Right ventricle myocardium superior (tissue), 1 donor: Measurements from ENCODE around the gene MKRN3. TPM values are rescaled to one million over a fixed set of nuclear protein-coding genes. Genes with fewer than 3 reads are reported as not detected.
"Not testable (repeated sequence)": the region's sequence is repeated elsewhere in the genome, so short reads cannot be mapped to it uniquely, and the experiment has no call there.

Experiments
- ATAC-seq: fragments of 200-7000 bp; cut with Tn5 transposase; one replicate; pipeline ENCODE4 v1.9.1; 2020; ENCODE audit warnings: mild to moderate bottlenecking; ENCODE audit not compliant: poor library complexity
- DNase-seq: peaks from one replicate; pipeline ENCODE4 v3.0.0-alpha.2; 2020
- intact Hi-C: fragments of 100-400 bp; cut with DNase I; formaldehyde crosslinking; loops from one replicate; pipeline ENCODE4 v1.11.2; 2022
- microRNA-seq: library from miRNA; unstranded; fragments of <30 nt; microRNA quantifications from one replicate; pipeline ENCODE4 v1.2.0, GENCODE V29; 2020
- total RNA-seq: library from RNA; stranded (reverse); fragmentation: NEBNext Ultra II Directional; extraction: Animal tissue kit (Norgen Biotek cat#: 25700); gene quantifications from one replicate; pipeline ENCODE4 v1.2.1, GENCODE V29; 2021
- donor health status: DM: no; HTN: yes; CAD: no; lungs with severe emphysema.

Gene MKRN3
- total RNA-seq, 1 donor from 2014 or later = 0.38 TPM

DNA sequence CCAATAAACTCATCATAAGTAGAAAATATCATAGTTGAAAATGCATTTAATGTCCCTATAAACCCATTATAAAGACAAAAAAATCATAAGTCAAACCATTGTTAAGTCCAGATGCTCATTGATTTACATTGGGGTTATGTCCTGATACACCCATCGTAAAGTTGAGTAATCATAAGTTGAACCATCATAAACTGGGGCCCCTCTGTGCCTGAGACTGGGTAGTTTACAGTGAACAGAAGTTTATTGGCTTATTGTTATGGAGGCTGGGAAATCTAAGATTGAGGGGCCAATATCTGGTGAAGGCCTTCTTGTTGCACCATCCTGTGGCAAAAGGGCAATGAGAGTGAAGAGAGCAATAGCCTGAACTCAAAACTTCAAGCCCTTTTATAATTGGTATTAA, 10.6 kb downstream of the MKRN3 start:
- intact Hi-C loops = no loop called here
- ATAC-seq (no peak), DNase-seq (no peak)

- intact Hi-C loops = no loop called here
- ATAC-seq (no peak), DNase-seq (no peak)
Measured at GRCh38 chr15:23578521-23579150, 13.2 kb downstream of the MKRN3 start.

- DNase-seq (no peak), ATAC-seq (no peak)
- intact Hi-C loops = no loop called here
Measured at GRCh38 chr15:23588268-23588667, 22.8 kb downstream of the MKRN3 start.

GRCh38 chr15:23589012-23589411, 23.5 kb downstream of the MKRN3 start:
- ATAC-seq = no peak
- no peak for DNase-seq
- intact Hi-C loops = no loop called here

GRCh38 chr15:23594252-23594770, 28.8 kb downstream of the MKRN3 start:
- DNase-seq = no peak
- no peak for ATAC-seq
- intact Hi-C loops = no loop called here

DNA sequence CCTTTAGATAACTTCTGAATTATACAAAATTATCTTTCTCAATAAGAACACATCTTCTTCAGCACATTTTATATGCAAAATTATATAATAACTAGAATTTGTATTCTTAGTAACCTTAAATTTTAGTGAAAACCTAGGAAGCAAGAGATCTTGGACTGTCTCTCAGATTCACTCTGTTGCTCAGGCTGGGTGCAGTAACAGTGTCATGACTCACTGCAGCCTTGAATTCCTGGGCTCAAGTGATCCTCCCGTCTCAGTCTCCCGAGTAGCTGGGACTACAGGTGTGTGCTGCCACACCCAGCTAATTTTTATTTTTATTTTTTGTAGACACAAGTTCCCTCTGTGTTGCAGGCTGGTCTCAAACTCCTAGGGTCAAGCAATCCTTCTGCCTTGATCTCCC, 29.9 kb downstream of the MKRN3 start:
- ATAC-seq = no peak
- intact Hi-C loops = no loop called here

DNA sequence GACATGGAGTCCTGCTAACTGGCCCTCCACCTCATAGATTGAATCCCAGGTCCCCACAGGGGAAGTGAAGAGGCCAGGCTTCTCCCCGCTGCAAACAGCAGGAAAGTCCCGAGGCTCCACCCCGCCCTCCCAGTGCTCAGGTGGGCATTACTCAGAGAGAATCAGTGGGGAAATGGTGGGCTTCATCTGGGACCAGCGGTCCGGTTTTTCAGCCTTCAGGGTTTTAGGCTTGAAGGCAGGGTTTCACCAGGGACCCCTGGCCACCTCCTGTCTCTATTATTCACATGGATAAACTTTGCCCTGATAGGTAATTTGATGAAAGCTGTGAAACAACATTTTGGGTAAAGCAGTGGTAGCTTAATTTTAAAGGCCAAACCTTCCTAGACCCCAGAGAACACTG, 31.3 kb downstream of the MKRN3 start:
- intact Hi-C loops = no loop called here
- DNase-seq = no peak
- ATAC-seq = no peak

More for the DNA sequence above, 29.9 kb downstream of the MKRN3 start:
- DNase-seq = no peak

- DNase-seq, ATAC-seq, intact Hi-C loops: not testable (repeated sequence)
Measured at GRCh38 chr15:23597278-23597677, 31.8 kb downstream of the MKRN3 start.

DNA sequence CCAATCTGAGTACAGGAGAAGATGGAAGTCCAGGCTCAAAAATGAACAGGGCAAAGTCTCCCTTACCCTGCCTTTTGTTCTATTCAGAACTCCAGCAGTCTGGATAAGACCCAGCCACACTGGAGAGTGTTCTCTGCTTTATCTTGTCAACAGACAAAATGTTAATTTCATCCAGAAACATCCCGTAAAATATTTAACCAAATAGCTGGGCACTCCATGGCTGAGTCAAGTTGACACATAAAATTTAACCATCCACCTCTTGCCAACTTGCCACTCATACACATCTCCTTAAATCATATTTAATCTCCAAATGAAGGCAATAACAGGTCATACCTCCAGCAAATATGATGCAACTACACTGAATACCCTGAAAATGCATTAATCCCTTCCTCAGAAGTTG, 33.6 kb downstream of the MKRN3 start:
- intact Hi-C loops = no loop called here
- no peak for ATAC-seq
- no peak for DNase-seq

- ATAC-seq = no peak
- DNase-seq = no peak
- intact Hi-C loops = no loop called here
Measured at GRCh38 chr15:23602124-23602523, 36.6 kb downstream of the MKRN3 start.

DNA sequence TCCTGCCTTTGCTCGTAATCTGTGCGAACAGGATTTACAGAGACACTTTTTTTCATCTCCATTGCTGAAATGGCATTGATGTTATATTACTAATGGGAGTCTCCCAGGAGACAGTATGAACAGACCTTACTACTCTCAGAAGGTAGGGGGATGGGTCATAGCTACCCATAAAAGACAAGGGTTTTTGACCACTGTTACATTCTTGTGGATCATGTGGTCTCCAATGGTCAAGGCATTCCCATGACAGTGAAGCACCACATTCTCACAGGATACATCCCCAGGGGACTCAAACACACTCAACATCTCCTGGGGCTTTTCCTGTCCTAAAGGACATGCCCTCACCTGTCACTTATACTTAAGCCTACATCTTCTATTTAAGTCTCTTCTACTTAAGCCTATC, 40.8 kb downstream of the MKRN3 start:
- DNase-seq = no peak
- intact Hi-C loops = no loop called here

DNA sequence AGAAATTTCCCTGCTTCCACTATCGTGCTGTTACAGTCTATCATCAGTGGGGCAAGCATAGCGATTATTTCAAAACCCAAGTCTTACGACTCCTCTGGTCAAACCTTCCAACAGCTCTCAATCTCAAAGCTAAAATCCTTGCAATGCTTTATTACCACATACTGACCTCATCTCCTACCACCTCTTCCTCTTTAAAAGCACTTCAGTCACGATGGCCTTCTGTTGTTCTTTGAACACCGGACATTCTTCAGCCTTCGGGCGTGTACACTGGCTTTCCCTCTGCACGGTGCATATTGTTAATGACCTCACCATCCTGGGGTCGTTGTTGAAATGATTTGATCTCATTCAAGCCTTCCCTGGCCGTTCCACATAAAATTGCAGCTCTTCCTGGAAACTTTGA, 51.1 kb downstream of the MKRN3 start:
- ATAC-seq (no peak), DNase-seq (no peak)
- intact Hi-C loops = no loop called here

More for the DNA sequence above, 40.8 kb downstream of the MKRN3 start:
- ATAC-seq = no peak

Small RNA genes within 50 kb of the gene (microRNA-seq; reads per million reads assigned to microRNA genes)
- gene MIR4508 = not detected

Other genes starting within 250 kb of the MKRN3 start
- not detected for gene GOLGA6L26, start 231.5 kb upstream of the MKRN3 start, total RNA-seq
- 0.16 TPM for gene GOLGA8S, start 210.9 kb upstream of the MKRN3 start, total RNA-seq
- gene GOLGA6L2, start 118.4 kb upstream of the MKRN3 start, total RNA-seq = not detected
- not detected for gene MAGEL2, start 82.2 kb downstream of the MKRN3 start, total RNA-seq
- gene NDN, start 121.6 kb downstream of the MKRN3 start, total RNA-seq = 37.7 TPM